Sigmoid colon (tissue), 7 donors: ENCODE measurements around the gene EWSR1. TPM values are rescaled to one million over a fixed set of nuclear protein-coding genes. Genes with fewer than 3 reads are reported as not detected.
"Not testable (repeated sequence)": the region's sequence is repeated elsewhere in the genome, so short reads cannot be mapped to it uniquely, and the experiment has no call there.

Source experiments
- DNase-seq: peaks from one replicate; pipeline ENCODE4 v3.0.0-alpha.2; 2019
- H3K27ac ChIP-seq, 4 donors: fragments of 200-600 bp; sonication (generic); one replicate each; pipeline ENCODE4 v1.5.1; 2016 to 2019; ENCODE audit warnings: mild to moderate bottlenecking in 1 of 4
- H3K27me3 ChIP-seq, 3 donors: fragments of 200-600 bp; sonication (generic); one replicate each; pipeline ENCODE4 v1.5.1; 2019; ENCODE audit warnings: mild to moderate bottlenecking in 1 of 3
- H3K36me3 ChIP-seq, 4 donors: fragments of 200-600 bp; sonication (generic); one replicate each; pipeline ENCODE4 v1.5.1; 2016 to 2019
- H3K4me1 ChIP-seq, 4 donors: fragments of 200-600 bp; sonication (generic); one replicate each; pipeline ENCODE4 v1.5.1; 2017 to 2019
- H3K4me3 ChIP-seq, 4 donors: fragments of 200-600 bp; sonication (generic); one replicate each; pipeline ENCODE4 v1.5.1; 2017 to 2019; ENCODE audit warnings: mild to moderate bottlenecking in 2 of 4, moderate library complexity in 1 of 4
- H3K9me3 ChIP-seq, 4 donors: fragments of 200-600 bp in 3 of 4; sonication (generic) in 3 of 4; one replicate each; pipeline versions ENCODE4 v1.5.1 to v1.6.1; 2013 to 2019
- EP300 ChIP-seq, 4 donors: sonication (generic); formaldehyde crosslinking; IDR thresholded peaks; one replicate each; pipeline ENCODE4 v1.6.1; 2017; ENCODE audit warnings: antibody characterized with exemption in 4 of 4
- POLR2A ChIP-seq, 2 donors: fragments of 450-650 bp; IDR thresholded peaks; one replicate each; pipeline ENCODE4 v1.6.1; 2016; ENCODE audit warnings: antibody characterized with exemption in 2 of 2, mild to moderate bottlenecking in 2 of 2, moderate library complexity in 2 of 2
- POLR2AphosphoS5 ChIP-seq, 4 donors: sonication (generic); formaldehyde crosslinking; IDR thresholded peaks; one replicate each; pipeline ENCODE4 v1.6.1; 2017; ENCODE audit warnings: antibody characterized with exemption in 4 of 4
- WGBS, 2 donors: extraction: QIAGEN DNeasy Blood & Tissue Kit; methylation state at CpG; one replicate each; pipeline ENCODE4 v1.1.7; 2013; 5-methylcytosine and 5-hydroxymethylcytosine counted together
- intact Hi-C: fragments of 100-400 bp; cut with DNase I; formaldehyde crosslinking; loops from one replicate; pipeline ENCODE4 v1.15.1; 2023
- polyA plus RNA-seq, 3 donors: library from polyadenylated mRNA; stranded (reverse); fragments of 200-250 nt; gene quantifications; one replicate each; pipeline ENCODE4 v1.2.3, GENCODE V29; 2013
- total RNA-seq, 4 donors: library from RNA; depleted of rRNA; stranded (reverse); fragments of >200 nt; gene quantifications; one replicate each; pipeline ENCODE4 v1.1.0, GENCODE V29; 2016
- TF ChIP-seq, protein P1 (sequence below), 4 experiments: fragments of 450-650 bp in 3 of 4; fragments of 200-600 bp in 1 of 4; IDR thresholded peaks; one replicate each; pipeline ENCODE4 v1.5.1; 2016 to 2019; ENCODE audit warnings: antibody characterized with exemption in 4 of 4, mild to moderate bottlenecking in 3 of 4, moderate library complexity in 2 of 4
- donor health status: healthy with polysubstance abuse.
- donor health status: Bipolar disorder and iron deficiency.
- donor health status: healthy.

The EWSR1 gene
- total and polyA plus RNA-seq, 7 donors: 81.4 to 233 (median 174) TPM

DNA sequence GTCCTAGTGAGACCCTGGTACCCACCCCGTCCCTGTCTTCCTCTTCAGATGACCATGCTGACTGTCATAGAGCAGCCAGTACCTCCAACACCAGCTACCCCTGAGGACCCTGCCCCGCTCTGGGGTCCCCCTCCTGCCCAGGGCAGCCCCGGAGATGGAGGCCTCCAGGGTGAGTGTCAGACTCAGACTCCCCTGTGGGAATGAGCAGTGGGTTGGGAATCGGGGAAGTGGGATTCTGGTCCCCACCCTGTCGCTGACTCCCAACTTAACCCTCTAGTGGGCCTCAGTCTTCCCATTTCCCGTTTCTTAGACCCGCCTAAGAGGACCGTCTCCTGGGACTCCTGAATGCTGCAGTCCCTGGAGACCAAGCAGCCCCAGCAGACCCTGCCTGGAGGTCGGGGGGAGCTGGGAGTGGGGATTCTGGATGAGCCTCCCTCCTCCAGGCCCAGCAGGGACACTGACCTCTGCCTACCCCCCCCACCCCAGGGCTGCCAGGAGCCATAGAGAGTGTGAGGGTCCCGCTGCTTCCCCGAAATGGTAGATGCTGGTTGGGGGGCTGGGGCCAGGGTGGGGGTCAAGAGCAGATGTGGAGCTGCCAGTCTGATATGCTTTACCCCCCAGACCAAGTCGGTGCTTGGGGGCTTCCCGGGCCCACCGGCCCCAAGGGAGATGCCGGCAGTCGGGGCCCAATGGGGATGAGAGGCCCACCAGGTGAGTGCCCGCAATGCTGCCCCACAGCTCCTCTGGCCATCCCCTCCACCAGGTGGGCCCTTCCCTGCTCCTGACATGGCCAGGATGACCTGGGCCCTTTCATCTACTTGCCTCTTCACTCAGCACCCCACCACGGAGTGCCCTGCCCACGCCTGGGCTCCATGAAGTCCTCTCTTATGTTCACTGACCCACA is 36.8 kb upstream of the EWSR1 start:
- Histone ChIP-seq H3K9me3 (no peaks in the 10 kb centered on the region), H3K27me3 (no peaks in the 10 kb centered on the region), H3K27ac (no peak overlapping the region), H3K36me3 (no peaks in the 10 kb centered on the region), H3K4me3 (no peak overlapping the region), H3K4me1 (no peaks in the 10 kb centered on the region)
- intact Hi-C loops: no loop called here
- peak; percentile 59 for DNase-seq
- TF ChIP-seq POLR2AphosphoS5 (IDR thresholded peaks at IDR 0.05) (no peak), POLR2A (IDR thresholded peaks at IDR 0.05) (no peak), EP300 (IDR thresholded peaks at IDR 0.05) (no peak)
- TF ChIP-seq, protein P1, sequence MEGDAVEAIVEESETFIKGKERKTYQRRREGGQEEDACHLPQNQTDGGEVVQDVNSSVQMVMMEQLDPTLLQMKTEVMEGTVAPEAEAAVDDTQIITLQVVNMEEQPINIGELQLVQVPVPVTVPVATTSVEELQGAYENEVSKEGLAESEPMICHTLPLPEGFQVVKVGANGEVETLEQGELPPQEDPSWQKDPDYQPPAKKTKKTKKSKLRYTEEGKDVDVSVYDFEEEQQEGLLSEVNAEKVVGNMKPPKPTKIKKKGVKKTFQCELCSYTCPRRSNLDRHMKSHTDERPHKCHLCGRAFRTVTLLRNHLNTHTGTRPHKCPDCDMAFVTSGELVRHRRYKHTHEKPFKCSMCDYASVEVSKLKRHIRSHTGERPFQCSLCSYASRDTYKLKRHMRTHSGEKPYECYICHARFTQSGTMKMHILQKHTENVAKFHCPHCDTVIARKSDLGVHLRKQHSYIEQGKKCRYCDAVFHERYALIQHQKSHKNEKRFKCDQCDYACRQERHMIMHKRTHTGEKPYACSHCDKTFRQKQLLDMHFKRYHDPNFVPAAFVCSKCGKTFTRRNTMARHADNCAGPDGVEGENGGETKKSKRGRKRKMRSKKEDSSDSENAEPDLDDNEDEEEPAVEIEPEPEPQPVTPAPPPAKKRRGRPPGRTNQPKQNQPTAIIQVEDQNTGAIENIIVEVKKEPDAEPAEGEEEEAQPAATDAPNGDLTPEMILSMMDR (IDR thresholded peaks at IDR 0.05): no peak
- WGBS, 2 donors: 91 to 92% methylated on average over 19 of the region's 19 CpGs

DNA sequence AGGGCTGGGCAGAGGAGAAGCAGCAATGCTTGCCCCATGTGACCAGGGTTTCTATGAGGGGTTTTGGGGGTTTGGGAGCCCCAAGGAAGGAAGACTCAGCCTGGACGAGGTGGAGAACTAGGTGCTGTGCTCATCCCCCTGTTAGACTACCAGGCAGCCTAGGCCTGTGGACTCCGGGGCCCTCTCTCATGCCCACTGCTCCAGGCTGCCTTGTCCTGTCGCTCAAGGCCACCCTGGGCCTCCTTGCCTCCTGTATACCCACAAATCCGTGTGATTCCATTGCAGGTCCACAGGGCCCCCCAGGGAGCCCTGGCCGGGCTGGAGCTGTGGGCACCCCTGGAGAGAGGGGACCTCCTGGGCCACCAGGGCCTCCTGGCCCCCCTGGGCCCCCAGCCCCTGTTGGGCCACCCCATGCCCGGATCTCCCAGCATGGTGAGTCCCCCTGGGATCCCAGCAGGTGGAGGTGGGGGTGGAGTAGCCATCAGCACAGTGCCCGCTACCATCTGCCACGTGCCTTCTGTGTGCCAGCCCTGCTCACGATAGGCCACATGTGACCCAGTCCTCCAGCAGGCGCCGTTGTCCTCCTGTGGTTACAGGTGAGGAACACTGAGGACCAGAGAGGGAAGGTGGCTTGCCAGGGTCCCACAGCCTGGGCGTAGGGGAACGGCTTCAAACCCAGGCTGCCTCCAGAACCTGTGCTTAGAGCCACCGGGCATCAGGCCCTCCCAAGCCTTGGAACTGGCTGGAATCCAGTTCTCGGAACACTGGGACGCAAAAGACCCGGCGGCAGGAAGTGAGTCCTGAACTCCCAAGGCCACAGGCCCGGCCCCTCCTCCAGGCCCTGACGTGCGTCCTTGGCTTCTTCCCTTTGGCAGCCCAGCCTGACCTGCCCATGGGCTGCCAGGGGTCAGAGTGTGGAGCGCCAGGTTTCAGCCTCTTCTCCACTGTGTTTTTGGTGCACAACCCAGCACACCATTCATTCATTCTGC is 35.8 kb upstream of the EWSR1 start:
- Histone ChIP-seq H3K27ac (no peak overlapping the region), H3K4me1 (no peaks in the 10 kb centered on the region), H3K27me3 (no peaks in the 10 kb centered on the region), H3K9me3 (no peaks in the 10 kb centered on the region), H3K4me3 (no peak overlapping the region), H3K36me3 (no peaks in the 10 kb centered on the region)
- TF ChIP-seq EP300 (IDR thresholded peaks at IDR 0.05) (no peak), POLR2AphosphoS5 (IDR thresholded peaks at IDR 0.05) (no peak), POLR2A (IDR thresholded peaks at IDR 0.05) (no peak)
- TF ChIP-seq, protein P1 (IDR thresholded peaks at IDR 0.05): no peak
- intact Hi-C loops: no loop called here
- 77 to 84% methylated on average over 22 of the region's 22 CpGs for WGBS, 2 donors
- DNase-seq: peak; percentile 76

DNA sequence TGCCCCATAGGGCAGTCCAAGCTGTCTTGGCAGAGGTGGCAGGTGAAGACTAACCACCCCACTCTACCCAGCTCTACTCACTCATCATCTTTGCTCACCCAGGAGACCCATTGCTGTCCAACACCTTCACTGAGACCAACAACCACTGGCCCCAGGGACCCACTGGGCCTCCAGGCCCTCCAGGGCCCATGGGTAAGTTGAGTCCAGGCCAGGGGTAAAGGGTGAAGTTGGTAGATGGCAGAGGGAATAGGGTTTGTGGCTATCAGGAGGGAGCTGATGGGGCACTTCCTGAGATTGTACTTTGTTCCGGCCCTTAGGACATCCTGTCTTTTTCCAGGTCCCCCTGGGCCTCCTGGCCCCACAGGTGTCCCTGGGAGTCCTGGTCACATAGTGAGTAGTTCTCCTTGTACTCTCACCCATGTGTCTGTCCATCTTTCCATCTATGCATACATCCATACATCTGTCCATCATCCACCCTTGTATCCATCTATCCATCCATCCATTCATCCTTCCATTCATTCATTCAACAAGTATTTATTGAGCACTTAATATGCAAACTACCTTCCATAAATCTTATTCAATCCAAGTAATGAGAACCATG is 34.7 kb upstream of the EWSR1 start:
- H3K36me3 ChIP-seq: no peaks in the 10 kb centered on the region
- TF ChIP-seq POLR2AphosphoS5 (IDR thresholded peaks at IDR 0.05) (no peak), POLR2A (IDR thresholded peaks at IDR 0.05) (no peak)
- TF ChIP-seq, protein P1 (IDR thresholded peaks at IDR 0.05): no peak
- no peaks in the 10 kb centered on the region for H3K27me3 ChIP-seq
- DNase-seq: peak; percentile 22
- H3K27ac ChIP-seq: no peak overlapping the region
- no peaks in the 10 kb centered on the region for H3K4me1 ChIP-seq
- no peaks in the 10 kb centered on the region for H3K9me3 ChIP-seq
- H3K4me3 ChIP-seq: no peak overlapping the region
- WGBS, 2 donors: 64 to 96% methylated on average over 1 of the region's 1 CpG
- intact Hi-C loops: no loop called here

DNA sequence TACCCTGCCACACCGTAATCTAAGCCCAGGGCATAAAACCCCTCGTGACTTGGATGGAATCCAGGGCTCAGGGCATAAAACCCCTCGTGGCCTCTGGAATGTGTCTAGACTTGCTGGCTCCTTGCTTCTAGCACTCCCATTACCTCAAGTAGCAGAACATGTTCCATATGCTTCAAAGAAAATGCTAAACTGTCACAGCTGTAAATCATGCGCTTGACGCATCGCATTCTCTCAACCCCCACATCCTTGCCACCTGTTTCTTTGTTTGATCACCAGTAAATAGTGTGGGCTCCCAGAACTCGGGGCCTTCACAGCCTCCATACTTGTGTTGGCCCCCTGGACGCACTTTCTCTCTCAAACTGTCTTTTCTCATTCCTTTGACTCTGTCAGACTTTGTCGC is 27.6 kb upstream of the EWSR1 start:
- not testable (repeated sequence) for H3K27me3 ChIP-seq, H3K9me3 ChIP-seq, H3K27ac ChIP-seq, H3K36me3 ChIP-seq, H3K4me3 ChIP-seq, H3K4me1 ChIP-seq
- WGBS, 2 donors: 75 to 79% methylated on average over 9 of the region's 9 CpGs
- intact Hi-C loops: loop anchor here (10.0 kb wide), 1 partner anchor 166 kb away; the partner anchor contains the start of gene KREMEN1
- DNase-seq: peak; percentile 20
